Mucosa of rectum (tissue), 2 donors: ENCODE data around the gene GADD45G.

Source experiments
- H3K27ac ChIP-seq, 2 donors: one replicate each; pipeline ENCODE4 v1.7.0; 2013; ENCODE audit warnings: inconsistent platforms in 2 of 2, low read depth in 2 of 2, low read length in 2 of 2
- H3K27me3 ChIP-seq, 2 donors: one replicate each; pipeline ENCODE4 v1.7.0; 2013; ENCODE audit warnings: low read length in 2 of 2; ENCODE audit not compliant: control insufficient read depth in 2 of 2, insufficient read depth in 2 of 2
- H3K36me3 ChIP-seq, 2 donors: one replicate each; pipeline ENCODE4 v1.7.0; 2013; ENCODE audit warnings: low read length in 2 of 2; ENCODE audit not compliant: control insufficient read depth in 2 of 2, insufficient read depth in 2 of 2
- H3K4me1 ChIP-seq, 2 donors: one replicate each; pipeline ENCODE4 v1.7.0; 2013; ENCODE audit warnings: low read length in 2 of 2, mild to moderate bottlenecking in 1 of 2; ENCODE audit not compliant: control insufficient read depth in 2 of 2, insufficient read depth in 2 of 2
- H3K4me3 ChIP-seq, 2 donors: one replicate each; pipeline ENCODE4 v1.7.0; 2013; ENCODE audit warnings: low read length in 2 of 2
- H3K9ac ChIP-seq, 2 donors: one replicate each; pipeline ENCODE4 v1.7.0; 2013; ENCODE audit warnings: low read length in 2 of 2, low read depth in 1 of 2, mild to moderate bottlenecking in 1 of 2
- H3K9me3 ChIP-seq, 2 donors: one replicate each; pipeline ENCODE4 v1.7.0; 2013; ENCODE audit warnings: low read length in 2 of 2; ENCODE audit not compliant: control insufficient read depth in 2 of 2
- donor health status: healthy.
- donor health status: Normal muscosa, but diverticular disease.

Gene GADD45G

GRCh38 chr9:89601306-89601705 is 3.5 kb upstream of the GADD45G start:
- Histone ChIP-seq H3K27ac (no peak overlapping the region), H3K4me3 (no peak overlapping the region), H3K4me1 (peaks cover 18 to 20% of the 10 kb centered on the region in 2 donors), H3K9me3 (no peaks in the 10 kb centered on the region), H3K36me3 (no peaks in the 10 kb centered on the region), H3K9ac (no peak overlapping the region), H3K27me3 (no peaks in the 10 kb centered on the region)

- peaks cover 25% of the 10 kb centered on the region in 2 donors for H3K4me1 ChIP-seq
- H3K9me3 ChIP-seq, result no peaks in the 10 kb centered on the region
- no peaks in the 10 kb centered on the region for H3K27me3 ChIP-seq
- no peak overlapping the region for H3K4me3 ChIP-seq
- no peaks in the 10 kb centered on the region for H3K36me3 ChIP-seq
- H3K27ac ChIP-seq, result no peak overlapping the region
- H3K9ac ChIP-seq, result no peak overlapping the region
Measured at GRCh38 chr9:89601856-89602562, 2.8 kb upstream of the GADD45G start.

GRCh38 chr9:89602978-89603766 is 1.6 kb upstream of the GADD45G start:
- Histone ChIP-seq H3K9ac (peak overlapping the region; percentile 15 to 55), H3K9me3 (no peaks in the 10 kb centered on the region), H3K27ac (peak overlapping the region; percentile 6 to 58), H3K36me3 (no peaks in the 10 kb centered on the region), H3K4me3 (peak overlapping the region; percentile 80 to 85), H3K4me1 (peaks cover 26 to 30% of the 10 kb centered on the region in 2 donors), H3K27me3 (no peaks in the 10 kb centered on the region)

- Histone ChIP-seq H3K9me3 (no peaks in the 10 kb centered on the region), H3K4me1 (peaks cover 26 to 30% of the 10 kb centered on the region in 2 donors), H3K9ac (peak overlapping the region in 1 of 2 donors; percentile 55), H3K27ac (peak overlapping the region; percentile 58 to 75), H3K36me3 (no peaks in the 10 kb centered on the region), H3K4me3 (peak overlapping the region; percentile 80 to 85), H3K27me3 (no peaks in the 10 kb centered on the region)
Measured at GRCh38 chr9:89603767-89604665, 796 bp upstream of the GADD45G start.

GRCh38 chr9:89605465-89606048 is 745 bp downstream of the GADD45G start:
- Histone ChIP-seq H3K9me3 (no peaks in the 10 kb centered on the region), H3K9ac (peak overlapping the region; percentile 80 to 87), H3K4me1 (peaks cover 26 to 30% of the 10 kb centered on the region in 2 donors), H3K27me3 (no peaks in the 10 kb centered on the region), H3K36me3 (no peaks in the 10 kb centered on the region), H3K27ac (peak overlapping the region; percentile 89 to 92), H3K4me3 (peak overlapping the region; percentile 80 to 85)

GRCh38 chr9:89606049-89606623 is 1.3 kb downstream of the GADD45G start:
- H3K4me1 ChIP-seq, result peaks cover 26 to 30% of the 10 kb centered on the region in 2 donors
- H3K4me3 ChIP-seq, result peak overlapping the region; percentile 80 to 85

GRCh38 chr9:89606624-89607311 is 2.0 kb downstream of the GADD45G start:
- Histone ChIP-seq H3K36me3 (no peaks in the 10 kb centered on the region), H3K9ac (peak overlapping the region; percentile 80 to 87), H3K27me3 (no peaks in the 10 kb centered on the region), H3K4me3 (peak overlapping the region; percentile 80 to 85), H3K4me1 (peaks cover 26 to 30% of the 10 kb centered on the region in 2 donors), H3K9me3 (no peaks in the 10 kb centered on the region), H3K27ac (peak overlapping the region; percentile 89 to 92)

More at GRCh38 chr9:89606049-89606623, 1.3 kb downstream of the GADD45G start:
- H3K27me3 ChIP-seq, result no peaks in the 10 kb centered on the region
- H3K9me3 ChIP-seq, result no peaks in the 10 kb centered on the region
- peak overlapping the region; percentile 80 to 87 for H3K9ac ChIP-seq
- H3K27ac ChIP-seq, result peak overlapping the region; percentile 89 to 92
- no peaks in the 10 kb centered on the region for H3K36me3 ChIP-seq

- Histone ChIP-seq H3K4me1 (peaks cover 20 to 22% of the 10 kb centered on the region in 2 donors), H3K9me3 (no peaks in the 10 kb centered on the region), H3K27me3 (no peaks in the 10 kb centered on the region), H3K9ac (no peak overlapping the region), H3K4me3 (no peak overlapping the region), H3K27ac (no peak overlapping the region), H3K36me3 (no peaks in the 10 kb centered on the region)
Measured at GRCh38 chr9:89608641-89609335, 4.0 kb downstream of the GADD45G start.
